DND-41 (cell line): ENCODE data around the gene RAD9A.

Source experiments
- ATAC-seq: fragments of 200-7000 bp; cut with Tn5 transposase; 3 replicates; pipeline ENCODE4 v1.9.1; 2021; ENCODE audit warnings: low read depth; ENCODE audit not compliant: insufficient read depth
- DNase-seq: peaks from one replicate; pipeline ENCODE4 v3.0.0-alpha.2; 2020
- H2AFZ ChIP-seq: 2 replicates; pipeline ENCODE4 v1.6.0; 2012; ENCODE audit warnings: low read depth, low read length
- H3K27ac ChIP-seq: 2 replicates; pipeline ENCODE4 v1.5.1; 2012; ENCODE audit warnings: low read length, inconsistent platforms
- H3K27me3 ChIP-seq: fragments of 200-600 bp; sonication (generic); 2 replicates; pipeline ENCODE4 v1.6.0; 2012; ENCODE audit warnings: low read length, mild to moderate bottlenecking, inconsistent platforms; ENCODE audit not compliant: insufficient read depth, poor library complexity
- H3K36me3 ChIP-seq: 2 replicates; pipeline ENCODE4 v1.5.1; 2012; ENCODE audit warnings: low read length, inconsistent platforms; ENCODE audit not compliant: insufficient read depth
- H3K4me1 ChIP-seq: 2 replicates; pipeline ENCODE4 v1.5.1; 2012; ENCODE audit warnings: mild to moderate bottlenecking, low read length; ENCODE audit not compliant: insufficient read depth
- H3K4me2 ChIP-seq: 2 replicates; pipeline ENCODE4 v1.6.0; 2012; ENCODE audit warnings: mild to moderate bottlenecking, moderate library complexity, low read length, inconsistent platforms; ENCODE audit not compliant: insufficient read depth
- H3K4me3 ChIP-seq, 2 experiments: fragments of 200-600 bp in 1 of 2; shearing (Covaris generic) in 1 of 2; 2 replicates each; pipeline ENCODE4 v1.5.1; 2012 to 2016; ENCODE audit warnings: inconsistent platforms in 2 of 2, low read length in 2 of 2, mild to moderate bottlenecking in 2 of 2, low read depth in 1 of 2, moderate library complexity in 1 of 2
- H3K79me2 ChIP-seq: 2 replicates; pipeline ENCODE4 v1.6.0; 2012; ENCODE audit warnings: low read length, inconsistent platforms; ENCODE audit not compliant: insufficient read depth
- H3K9ac ChIP-seq: 2 replicates; pipeline ENCODE4 v1.6.0; 2012; ENCODE audit warnings: low read depth, mild to moderate bottlenecking, inconsistent platforms, low read length, moderate library complexity
- H3K9me3 ChIP-seq: 2 replicates; pipeline ENCODE4 v1.5.1; 2012; ENCODE audit warnings: low read length, moderate library complexity, mild to moderate bottlenecking, inconsistent platforms; ENCODE audit not compliant: insufficient read depth, severe bottlenecking
- H4K20me1 ChIP-seq: 2 replicates; pipeline ENCODE4 v1.6.0; 2012; ENCODE audit warnings: low read length; ENCODE audit not compliant: insufficient read depth
- EZH2 ChIP-seq: IDR thresholded peaks from 3 replicates; pipeline ENCODE4 v1.6.1; 2012; ENCODE audit warnings: borderline replicate concordance, low read depth, mild to moderate bottlenecking, moderate library complexity, low read length, inconsistent platforms; ENCODE audit not compliant: severe bottlenecking
- TF ChIP-seq, protein P1 (sequence below): IDR thresholded peaks from 2 replicates; pipeline ENCODE4 v1.5.1; 2012; ENCODE audit warnings: borderline replicate concordance, low read length, moderate library complexity, mild to moderate bottlenecking; ENCODE audit not compliant: poor library complexity, severe bottlenecking; ENCODE audit errors: extremely low read depth

RAD9A gene

GRCh38 chr11:67419325-67420049, 27.7 kb downstream of the RAD9A start:
- DNase-seq (no peak), ATAC-seq (no peak)
- Histone ChIP-seq H3K36me3 (peaks cover 6% of the 10 kb centered on the region; the same call in 1 of the 2 replicates), H3K4me1 (peaks cover 54% of the 10 kb centered on the region), H3K79me2 (peaks cover 37% of the 10 kb centered on the region), H2AFZ (no peak overlapping the region), H3K27me3 (no peaks in the 10 kb centered on the region), H3K4me3 (peak overlapping the region in 1 of 2 experiments; percentile 66; a peak in 2 of 4 replicates), H3K27ac (peak overlapping the region; percentile 93), H3K9me3 (no peaks in the 10 kb centered on the region), H3K4me2 (peak overlapping the region; percentile 95), H3K9ac (peak overlapping the region; percentile 91), H4K20me1 (no peaks in the 10 kb centered on the region)
- TF ChIP-seq EZH2, result no peak
- TF ChIP-seq, protein P1, sequence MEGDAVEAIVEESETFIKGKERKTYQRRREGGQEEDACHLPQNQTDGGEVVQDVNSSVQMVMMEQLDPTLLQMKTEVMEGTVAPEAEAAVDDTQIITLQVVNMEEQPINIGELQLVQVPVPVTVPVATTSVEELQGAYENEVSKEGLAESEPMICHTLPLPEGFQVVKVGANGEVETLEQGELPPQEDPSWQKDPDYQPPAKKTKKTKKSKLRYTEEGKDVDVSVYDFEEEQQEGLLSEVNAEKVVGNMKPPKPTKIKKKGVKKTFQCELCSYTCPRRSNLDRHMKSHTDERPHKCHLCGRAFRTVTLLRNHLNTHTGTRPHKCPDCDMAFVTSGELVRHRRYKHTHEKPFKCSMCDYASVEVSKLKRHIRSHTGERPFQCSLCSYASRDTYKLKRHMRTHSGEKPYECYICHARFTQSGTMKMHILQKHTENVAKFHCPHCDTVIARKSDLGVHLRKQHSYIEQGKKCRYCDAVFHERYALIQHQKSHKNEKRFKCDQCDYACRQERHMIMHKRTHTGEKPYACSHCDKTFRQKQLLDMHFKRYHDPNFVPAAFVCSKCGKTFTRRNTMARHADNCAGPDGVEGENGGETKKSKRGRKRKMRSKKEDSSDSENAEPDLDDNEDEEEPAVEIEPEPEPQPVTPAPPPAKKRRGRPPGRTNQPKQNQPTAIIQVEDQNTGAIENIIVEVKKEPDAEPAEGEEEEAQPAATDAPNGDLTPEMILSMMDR, result no peak

DNA sequence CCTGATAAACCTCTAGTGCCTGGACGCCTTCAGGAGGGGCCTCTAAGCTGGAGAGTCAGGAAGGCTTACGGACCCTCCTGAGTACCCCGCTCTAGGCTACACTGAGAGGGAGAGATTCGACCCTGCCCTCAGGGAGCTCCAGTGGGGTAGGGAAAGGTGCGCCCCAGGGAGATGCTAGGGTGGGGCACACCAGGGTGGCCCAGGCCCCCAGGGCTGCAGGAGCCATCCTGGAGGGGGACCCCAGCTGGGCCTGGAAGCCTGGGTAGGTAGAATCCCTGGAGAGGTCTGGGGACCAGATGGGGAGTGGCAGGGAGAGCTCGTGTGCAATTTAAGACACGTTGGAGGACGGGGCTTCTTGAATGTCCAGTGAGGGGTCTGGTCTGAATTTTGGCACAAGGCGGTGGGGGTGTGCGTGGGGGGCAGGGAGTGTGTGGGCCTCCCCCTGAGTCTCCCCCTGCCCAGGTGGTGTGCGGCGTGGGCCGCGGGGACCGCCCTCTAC, 28.4 kb downstream of the RAD9A start:
- peak overlapping the region; percentile 91 for H3K9ac ChIP-seq
- peaks cover 54% of the 10 kb centered on the region for H3K4me1 ChIP-seq

GRCh38 chr11:67420646-67421429, 29.1 kb downstream of the RAD9A start:
- Histone ChIP-seq H3K27me3 (no peaks in the 10 kb centered on the region), H3K4me1 (peaks cover 53% of the 10 kb centered on the region), H3K9ac (peak overlapping the region; percentile 91), H4K20me1 (no peaks in the 10 kb centered on the region), H3K9me3 (no peaks in the 10 kb centered on the region), H3K27ac (peak overlapping the region; percentile 93), H3K4me3 (peak overlapping the region; percentile 32 to 66; a peak in 3 of 4 replicates), H3K4me2 (peak overlapping the region; percentile 95), H3K79me2 (peaks cover 36% of the 10 kb centered on the region), H3K36me3 (peaks cover 6% of the 10 kb centered on the region; the same call in 1 of the 2 replicates), H2AFZ (peak overlapping the region; percentile 66; the same call in 1 of the 2 replicates)
- ATAC-seq (peak; percentile 78), DNase-seq (peak; percentile 98)
- TF ChIP-seq, protein P1, result peak; percentile 5
- TF ChIP-seq EZH2, result no peak

More for the DNA sequence above, 28.4 kb downstream of the RAD9A start:
- Histone ChIP-seq H3K27me3 (no peaks in the 10 kb centered on the region), H3K9me3 (no peaks in the 10 kb centered on the region), H4K20me1 (no peaks in the 10 kb centered on the region), H3K79me2 (peaks cover 37% of the 10 kb centered on the region), H3K4me3 (peak overlapping the region; percentile 32 to 66; a peak in 3 of 4 replicates), H2AFZ (peak overlapping the region; percentile 66; the same call in 1 of the 2 replicates), H3K27ac (peak overlapping the region; percentile 93), H3K36me3 (peaks cover 6% of the 10 kb centered on the region; the same call in 1 of the 2 replicates), H3K4me2 (peak overlapping the region; percentile 95)
- DNase-seq, result no peak
- TF ChIP-seq, protein P1, result no peak
- no peak for TF ChIP-seq EZH2
- no peak for ATAC-seq
